HG02678 (cell line): ENCODE measurements around the gene TNK2.
"Not testable (repeated sequence)": the region's sequence is repeated elsewhere in the genome, so short reads cannot be mapped to it uniquely, and the experiment has no call there.

Source experiments
- ATAC-seq: cut with Tn5 transposase; IDR thresholded peaks from one replicate; pipeline ENCODE4 v1.9.1; 2021; ENCODE audit warnings: mild to moderate bottlenecking, moderate library complexity; ENCODE audit not compliant: unreplicated experiment

The TNK2 gene

DNA sequence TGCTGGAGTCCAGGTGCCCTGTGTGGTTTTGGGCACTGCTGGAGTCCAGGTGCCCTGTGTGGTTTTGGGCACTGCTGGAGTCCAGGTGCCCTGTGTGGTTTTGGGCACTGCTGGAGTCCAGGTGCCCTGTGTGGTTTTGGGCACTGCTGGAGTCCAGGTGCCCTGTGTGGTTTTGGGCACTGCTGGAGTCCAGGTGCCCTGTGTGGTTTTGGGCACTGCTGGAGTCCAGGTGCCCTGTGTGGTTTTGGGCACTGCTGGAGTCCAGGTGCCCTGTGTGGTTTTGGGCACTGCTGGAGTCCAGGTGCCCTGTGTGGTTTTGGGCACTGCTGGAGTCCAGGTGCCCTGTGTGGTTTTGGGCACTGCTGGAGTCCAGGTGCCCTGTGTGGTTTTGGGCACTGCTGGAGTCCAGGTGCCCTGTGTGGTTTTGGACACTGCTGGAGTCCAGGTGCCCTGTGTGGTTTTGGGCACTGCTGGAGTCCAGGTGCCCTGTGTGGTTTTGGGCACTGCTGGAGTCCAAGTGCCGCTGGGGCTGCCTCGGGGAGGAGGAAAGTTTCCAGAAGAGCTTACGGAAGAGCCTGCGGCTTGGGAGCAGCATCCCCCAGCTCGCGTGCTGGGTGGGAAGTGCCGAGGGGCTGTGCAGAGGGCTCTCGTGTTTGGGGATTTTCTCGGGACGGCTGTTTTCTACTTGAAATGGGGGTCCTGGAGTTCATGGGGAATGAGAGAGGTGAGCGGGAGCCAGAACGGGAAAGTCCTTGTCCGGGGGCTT is 83.7 kb downstream of the TNK2 start:
- not testable (repeated sequence) for ATAC-seq

DNA sequence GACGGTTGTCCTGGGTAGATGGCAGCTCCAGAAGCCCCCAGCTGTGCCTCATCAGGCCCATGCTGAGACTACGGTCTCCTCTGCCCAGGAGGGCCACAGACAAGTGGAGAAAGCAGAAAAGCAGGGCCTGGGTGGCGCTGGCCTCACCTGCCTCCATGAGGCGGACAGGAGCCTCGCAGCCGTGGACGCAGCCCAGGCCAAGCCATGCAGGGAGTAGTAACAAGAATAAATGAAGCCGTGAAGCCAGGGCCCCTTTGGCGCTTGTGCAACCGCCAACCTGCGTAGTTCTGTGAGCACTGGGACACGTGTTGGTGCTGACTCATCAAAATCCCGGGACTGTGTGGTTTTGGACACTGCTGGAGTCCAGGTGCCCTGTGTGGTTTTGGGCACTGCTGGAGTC is 84.4 kb downstream of the TNK2 start:
- ATAC-seq, result no peak

DNA sequence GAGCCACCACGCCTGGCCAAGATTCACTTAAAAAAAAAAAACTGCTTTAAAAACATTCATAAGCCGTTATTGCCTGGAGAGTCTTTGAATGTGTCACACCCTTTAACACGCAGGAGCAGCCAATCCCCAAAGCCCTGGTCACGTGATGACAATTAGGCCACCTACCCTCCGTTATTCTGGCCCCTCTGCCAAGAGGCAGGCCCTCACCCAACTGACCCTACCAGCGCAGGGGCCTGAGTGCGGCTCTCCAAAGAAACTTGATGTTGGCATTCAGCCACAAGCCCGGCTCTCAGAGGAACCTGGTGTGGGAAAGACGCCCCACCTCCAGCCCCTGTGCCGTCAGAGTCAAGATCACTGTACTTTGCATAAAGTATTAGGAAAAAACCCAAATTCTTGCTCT is 85.1 kb downstream of the TNK2 start:
- no peak for ATAC-seq

DNA sequence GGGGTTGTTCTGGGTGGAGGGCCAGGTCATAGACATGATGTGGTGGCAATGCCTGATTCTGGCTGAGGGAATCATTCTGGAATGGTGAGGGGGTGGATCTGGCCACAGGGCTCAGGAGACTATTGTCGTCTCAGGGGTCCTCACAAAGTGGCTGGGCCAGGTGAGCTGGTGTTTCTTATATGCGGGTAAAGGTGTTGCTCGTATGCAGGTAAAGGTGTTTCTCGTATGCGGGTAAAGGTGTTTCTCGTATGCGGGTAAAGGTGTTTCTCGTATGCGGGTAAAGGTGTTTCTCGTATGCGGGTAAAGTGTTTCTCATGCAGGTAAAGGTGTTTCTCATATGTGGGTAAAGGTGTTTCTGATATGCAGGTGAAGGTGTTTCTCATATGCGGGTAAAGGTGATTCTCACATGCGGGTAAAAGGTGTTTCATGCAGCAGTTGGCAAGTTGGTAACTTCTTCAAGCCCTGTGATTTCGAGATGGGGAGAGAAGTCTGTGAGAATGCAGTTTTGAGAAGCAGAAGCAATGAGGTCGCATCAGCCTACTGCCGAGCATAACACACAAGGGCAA is 86.1 kb downstream of the TNK2 start:
- no peak for ATAC-seq

DNA sequence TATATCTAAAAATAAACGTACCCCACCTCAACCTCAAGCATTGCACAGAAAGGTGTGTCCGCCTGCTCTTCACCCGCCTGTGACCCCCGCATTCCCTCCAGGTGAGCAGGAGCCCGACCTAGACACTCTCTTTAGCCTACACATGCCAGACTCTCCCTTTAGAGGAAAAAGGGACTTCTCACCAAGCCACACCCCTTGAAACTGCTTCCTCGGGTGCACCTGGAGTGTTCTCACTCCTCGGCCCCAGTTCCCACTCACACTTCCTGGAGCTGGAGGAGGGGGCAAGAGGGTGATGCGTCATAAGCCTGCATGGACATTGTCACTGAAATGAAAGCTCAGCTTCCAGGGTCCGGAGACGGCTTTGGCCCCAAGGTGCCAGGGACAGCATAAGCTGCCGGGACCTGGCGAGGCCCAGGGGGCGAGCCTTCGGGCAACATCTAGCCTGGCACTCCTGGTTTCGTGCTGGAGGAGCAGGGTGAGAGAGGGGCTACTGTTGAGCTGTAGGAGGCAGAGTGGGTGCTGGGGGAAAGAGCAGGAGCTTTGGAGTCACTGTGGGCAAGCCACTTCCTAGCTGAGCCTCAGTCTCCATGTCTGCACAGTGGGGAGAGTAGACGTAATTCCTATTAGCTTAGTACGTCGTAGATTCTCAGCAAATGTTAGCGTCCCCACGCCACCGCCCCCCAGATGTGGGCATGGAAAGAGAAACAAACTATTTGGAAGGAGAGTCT is 86.8 kb downstream of the TNK2 start:
- ATAC-seq, result no peak

DNA sequence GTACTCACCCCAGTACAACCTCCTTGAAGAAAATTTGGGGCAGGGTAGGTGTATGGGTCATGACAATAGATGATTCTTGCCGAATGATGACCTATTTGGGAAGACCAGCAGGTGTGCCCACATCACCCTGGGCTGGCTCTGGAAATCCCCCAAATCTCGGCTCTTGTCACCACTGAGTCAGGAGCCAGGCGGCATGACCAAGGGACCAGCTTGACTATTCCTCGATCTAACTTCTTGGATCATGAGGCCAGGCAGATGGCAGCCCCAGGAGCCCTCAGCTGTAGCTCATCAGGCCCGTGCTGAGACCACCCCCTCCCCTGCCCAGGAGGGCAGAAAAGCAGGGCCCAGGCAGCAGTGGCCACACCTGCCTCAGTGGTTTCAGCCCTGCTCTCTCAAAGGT is 87.5 kb downstream of the TNK2 start:
- no peak for ATAC-seq

DNA sequence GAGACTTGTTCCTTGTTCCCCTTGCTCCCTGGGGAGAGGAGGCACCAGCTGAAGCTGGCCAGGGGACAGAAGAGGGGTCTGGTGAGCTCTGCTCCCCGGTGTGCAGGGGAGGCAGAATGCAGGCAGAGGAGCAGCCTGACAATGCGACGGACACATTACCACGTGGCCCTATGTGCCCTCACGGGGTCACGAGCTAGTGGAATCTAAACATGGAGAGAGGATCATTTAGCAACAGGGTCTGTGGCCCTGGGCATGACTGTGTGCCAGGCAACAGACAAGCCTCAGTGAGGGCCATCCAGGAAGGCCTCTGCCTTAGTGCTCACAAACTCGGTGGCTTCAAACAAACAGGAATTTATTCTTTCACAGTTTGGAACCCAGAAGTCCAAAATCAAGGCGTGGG is 88.2 kb downstream of the TNK2 start:
- ATAC-seq, result no peak

DNA sequence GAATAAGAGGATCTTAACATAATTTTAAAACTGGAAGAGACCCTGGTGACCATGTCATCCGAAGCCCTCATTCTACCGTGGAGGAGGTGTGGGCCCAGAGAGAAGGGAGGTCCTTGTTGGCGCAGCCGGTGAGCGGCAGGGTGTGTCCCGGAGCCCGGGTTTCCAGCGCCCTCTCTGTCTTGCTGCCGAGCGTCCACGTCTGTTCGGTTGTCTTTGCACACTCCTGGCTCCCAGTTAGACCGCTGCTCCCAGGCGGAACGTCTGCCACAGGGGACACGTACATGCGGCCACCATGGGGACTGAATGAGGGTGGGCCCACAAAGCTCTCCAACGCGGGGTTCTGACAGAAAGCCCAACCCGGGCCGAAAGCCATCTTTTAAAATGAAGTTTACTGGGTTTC is 90.0 kb downstream of the TNK2 start:
- no peak for ATAC-seq

DNA sequence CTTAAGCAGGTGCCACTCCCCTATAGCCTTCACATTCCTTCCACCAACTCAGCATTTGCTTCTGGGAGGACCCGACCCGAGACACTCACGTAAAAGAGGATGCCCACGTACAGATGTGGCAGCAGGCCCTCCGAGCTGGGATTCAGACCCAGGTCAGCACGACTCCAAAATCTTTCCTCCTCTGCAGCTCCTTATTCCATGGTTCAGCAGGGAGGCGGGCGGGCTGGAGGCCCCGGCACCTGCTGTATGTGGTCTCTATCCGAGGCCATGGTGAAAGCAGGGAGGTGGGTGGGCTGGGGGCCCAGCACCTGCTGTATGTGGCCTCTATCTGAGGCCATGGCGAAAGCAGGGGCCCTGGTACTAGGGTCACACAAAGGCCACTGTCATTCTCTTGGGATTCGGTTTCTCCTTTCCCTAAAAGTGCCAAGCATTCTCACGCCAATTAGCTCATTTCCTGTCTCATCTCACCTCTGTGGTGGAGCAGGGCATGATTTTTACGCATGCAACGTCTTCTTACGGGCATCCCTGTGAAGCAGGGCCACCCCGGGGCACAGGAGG is 90.7 kb downstream of the TNK2 start:
- no peak for ATAC-seq

DNA sequence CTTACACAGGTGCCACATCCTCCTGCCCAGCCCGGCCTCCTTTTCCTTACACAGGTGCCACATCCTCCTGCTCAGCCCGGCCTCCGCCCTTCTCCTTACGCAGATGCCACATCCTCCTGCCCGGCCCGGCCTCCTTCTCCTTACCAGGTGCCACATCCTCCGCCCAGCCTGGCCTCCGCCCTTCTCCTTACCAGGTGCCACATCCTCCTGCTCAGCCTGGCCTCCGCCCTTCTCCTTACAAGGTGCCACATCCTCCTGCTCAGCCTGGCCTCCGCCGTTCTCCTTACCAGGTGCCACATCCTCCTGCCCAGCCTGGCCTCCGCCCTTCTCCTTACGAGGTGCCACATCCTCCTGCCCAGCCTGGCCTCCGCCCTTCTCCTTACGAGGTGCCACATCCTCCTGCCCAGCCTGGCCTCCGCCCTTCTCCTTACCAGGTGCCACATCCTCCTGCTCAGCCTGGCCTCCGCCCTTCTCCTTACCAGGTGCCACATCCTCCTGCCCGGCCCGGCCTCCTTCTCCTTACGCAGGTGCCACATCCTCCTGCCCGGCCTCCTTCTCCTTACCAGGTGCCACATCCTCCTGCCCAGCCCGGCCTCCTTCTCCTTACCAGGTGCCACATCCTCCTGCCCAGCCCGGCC is 92.0 kb downstream of the TNK2 start:
- not testable (repeated sequence) for ATAC-seq

DNA sequence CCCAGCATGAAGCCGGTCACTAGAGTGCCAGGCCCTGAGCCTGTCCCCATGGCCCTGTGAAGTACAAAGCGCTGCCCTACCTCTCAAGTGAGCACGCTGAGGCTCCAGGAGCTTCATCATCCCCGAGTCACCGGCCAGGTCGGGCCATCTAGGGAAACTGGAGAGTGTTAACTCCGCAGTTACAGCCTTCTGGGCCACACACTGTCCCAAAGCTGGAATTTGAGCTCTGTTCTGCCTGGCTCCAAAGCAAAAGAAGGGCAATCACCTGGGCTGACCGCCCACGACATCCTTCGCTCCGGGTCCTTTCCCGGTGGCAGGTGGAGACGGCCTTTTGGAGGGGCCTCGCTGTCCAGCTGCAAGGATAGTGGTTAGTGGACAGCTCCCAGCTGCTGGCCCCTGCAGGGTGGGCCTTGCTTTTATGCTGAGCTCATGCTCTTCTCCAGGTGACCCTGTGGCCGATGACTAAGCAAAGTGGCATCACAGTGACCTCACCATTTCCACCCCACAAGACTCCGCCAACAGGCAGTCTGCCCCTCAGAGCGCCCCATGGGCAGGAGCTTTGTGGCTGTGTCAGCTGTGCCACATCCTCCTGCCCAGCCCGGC is 93.1 kb downstream of the TNK2 start:
- ATAC-seq, result no peak

DNA sequence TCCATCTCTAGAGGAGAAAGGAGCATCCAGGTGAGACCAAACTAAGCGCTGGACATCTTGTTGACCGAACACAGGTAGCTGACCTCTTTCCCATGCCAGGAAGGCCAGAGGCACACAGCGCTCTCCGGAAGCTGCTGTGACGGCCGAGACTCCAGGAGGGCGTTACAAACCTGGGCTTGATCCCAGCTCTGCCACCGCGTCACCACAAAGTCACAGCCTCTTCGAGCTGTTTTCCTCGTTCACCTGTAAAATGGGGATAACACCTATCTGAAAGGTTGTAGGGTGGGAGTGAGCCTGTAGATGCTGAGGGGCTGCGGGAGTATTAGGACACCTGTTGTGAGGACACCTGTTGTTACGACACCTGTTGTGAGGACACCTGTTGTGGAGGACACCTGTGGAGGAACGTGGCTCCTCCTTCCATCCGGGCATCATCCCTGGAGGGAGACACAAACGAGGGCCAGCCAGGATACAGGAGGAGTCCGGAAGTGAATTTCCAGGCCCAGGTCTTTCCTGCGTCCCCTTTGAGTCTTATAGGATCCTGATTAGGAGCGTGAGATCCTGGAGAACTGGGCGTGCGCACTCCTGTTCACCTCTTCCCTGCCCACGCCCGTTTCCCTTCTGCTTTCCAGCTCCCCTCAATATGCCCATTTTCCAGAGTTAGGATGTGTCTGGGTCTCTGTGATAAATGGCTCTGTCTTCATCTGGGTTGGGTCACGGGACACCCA is 94.3 kb downstream of the TNK2 start:
- ATAC-seq, result no peak
